Stimulated activated CD4-positive, alpha-beta T cell treated with anti-CD3 and anti-CD28 coated beads, Interleukin-1b, Interleukin-23, amount 100 ng/mL, for 4 hours (primary cell): ENCODE measurements around the gene EFEMP1.

Experiments used
- DNase-seq, 2 donors: peaks; one replicate each; pipeline ENCODE4 v3.0.0-alpha.2; 2020; ENCODE audit warnings: low read depth in 2 of 2

EFEMP1 gene

DNA sequence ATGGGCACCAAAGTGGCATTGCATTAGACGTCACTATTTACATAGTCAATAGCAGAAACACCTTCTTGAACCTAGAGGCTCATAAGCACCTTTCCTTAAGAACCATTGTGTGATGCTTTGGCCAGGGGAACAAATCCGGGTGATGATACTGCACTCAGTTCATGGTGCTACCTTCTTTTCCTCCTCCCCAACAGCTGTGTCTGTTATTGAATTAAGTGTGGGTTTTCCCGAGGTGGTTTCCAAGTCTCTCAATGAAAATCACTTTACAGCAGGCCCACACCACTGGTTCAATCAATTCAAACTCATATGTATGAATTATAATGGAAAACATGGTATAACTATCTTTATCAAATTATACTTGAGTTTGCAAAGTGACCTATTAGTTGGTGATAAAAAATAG lies 9.3 kb upstream of the EFEMP1 start:
- no peak for DNase-seq

DNA sequence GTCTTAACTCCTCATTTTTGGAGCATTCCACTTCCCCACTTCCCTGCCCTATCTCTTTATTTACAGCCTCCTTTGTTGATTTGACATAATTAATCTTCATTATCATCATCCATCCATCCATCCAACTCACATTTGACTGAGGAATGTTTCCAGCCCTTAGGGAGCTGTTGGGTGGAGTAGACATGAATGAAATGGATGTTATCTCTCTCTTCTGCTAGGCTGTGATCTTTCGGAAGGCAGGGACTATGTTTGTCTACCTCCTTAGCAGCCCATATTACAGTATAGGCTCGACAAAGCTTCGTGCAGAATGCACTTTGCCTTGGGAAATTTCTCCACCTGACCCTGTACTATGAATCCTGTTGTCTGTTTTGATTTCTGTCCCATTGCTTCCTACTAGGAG lies 7.7 kb upstream of the EFEMP1 start:
- no peak for DNase-seq

DNA sequence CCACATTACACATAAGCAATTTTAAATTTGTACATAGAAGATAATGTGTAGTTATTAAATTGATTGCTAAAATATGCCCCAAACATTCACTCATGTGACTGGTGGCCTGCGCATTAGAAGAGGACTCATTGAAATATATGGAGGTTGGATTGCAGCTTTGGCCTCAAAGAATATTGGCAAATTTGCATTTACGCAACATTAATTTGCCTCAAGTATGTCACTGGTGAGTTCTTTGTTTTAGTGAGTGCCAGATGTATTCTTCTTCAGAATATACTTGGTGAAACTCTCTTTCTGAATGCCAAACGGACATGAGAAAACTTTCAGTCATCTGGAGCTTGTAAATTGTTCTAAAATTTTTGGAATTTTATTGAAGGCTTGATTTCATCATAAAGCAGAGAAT lies 5.9 kb upstream of the EFEMP1 start:
- DNase-seq = no peak

DNA sequence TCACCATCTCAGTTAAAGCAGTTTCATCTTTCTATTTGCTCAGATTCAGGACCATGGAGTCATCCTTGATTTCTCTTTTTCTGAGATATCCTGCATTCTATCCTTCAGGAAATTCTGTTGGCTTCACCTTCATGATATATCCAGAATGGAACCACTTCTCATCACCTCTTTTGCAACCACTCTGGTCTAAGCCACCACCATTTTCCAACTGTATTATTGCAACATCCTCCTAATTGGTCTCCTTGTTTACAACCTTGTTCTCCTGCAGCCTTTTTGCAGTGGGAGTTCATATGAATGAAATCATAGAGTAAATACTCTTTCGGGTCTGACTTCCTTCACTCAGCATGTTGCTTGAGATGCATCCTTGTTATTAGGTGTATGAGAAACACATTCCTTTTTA lies 3.4 kb upstream of the EFEMP1 start:
- DNase-seq = no peak

DNA sequence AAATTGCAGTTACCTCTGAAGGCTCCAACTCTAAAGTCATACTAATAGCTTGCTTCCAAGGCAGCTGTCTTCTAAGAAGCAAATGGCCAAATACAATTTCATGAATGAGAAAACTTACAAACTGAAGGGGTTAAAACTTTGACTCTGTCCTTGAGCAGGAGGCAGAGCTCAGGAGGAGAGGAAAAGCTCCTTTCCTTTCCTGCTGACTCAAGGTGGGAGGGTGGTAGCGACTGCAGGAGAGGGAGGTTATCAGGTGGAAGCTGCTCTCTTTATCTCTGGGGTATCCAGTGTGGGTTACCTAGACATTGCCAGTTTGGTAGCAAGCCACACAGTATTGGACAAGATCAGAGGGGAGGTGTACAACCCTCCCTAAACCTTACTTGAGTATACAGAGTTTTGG lies 2.7 kb upstream of the EFEMP1 start:
- no peak for DNase-seq

DNA sequence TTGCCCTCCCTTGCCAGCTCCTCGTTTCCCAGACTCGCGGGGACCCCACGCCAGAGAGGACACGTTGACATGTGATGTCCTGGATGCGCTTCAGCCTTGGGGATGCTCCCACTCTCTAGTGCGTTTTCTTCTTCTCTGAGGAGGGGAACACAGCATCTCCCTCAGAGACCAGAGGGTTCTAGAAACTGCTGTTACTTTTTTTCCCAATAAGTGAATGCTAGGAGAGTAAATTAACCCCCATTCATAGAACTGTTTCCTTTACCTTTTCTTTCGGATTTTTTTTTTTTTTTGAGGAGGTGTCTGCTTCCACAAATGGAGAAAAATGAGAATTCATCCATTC lies 370 bp upstream of the EFEMP1 start:
- no peak for DNase-seq

DNA sequence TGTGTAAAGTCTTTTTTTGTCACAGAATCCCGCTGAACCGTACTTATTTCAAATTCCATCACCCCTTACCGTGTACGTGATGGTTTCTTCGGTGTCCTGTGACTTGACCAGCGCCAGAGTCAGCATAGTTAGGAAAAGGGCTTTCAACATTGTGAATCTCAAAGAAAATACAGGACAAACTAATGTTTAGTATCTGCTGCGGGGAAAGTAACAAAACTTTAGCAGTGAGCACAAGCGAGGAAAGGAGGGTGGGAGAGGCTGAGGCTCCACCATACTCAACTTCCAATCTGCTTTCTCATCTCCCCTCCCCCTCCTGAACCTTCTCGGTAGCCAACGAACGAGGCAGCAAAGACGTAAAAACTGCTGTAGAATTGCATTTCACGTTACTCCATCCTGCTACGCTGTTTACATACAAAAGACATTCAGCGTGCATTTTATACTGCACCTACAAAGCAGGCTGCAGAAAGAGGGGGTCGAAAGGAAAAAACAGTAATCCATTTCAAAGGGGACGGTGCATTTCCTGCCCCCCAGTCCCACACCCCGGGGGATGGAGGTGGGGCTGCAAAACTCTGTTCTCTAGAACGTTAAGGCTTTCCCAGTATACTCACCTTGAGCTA lies 1.2 kb downstream of the EFEMP1 start:
- DNase-seq = no peak

DNA sequence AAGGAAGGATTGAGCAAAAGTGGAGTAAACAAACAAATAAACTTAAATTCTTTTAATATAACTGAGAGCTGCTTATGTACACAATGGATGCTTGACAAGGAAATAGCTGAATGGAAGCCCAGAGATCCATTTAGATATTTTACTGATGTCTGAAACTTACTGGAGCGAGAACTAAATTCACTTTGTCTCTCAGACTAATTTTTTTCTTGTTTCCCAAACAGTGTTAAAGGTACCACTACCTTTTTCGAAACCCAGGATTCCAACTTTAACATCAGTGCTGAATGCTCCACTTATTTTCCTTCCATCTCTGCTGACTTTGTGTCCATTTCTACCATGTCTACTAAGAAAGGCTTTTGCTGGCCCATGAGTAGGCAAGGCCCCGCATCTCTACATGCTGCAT lies 4.0 kb downstream of the EFEMP1 start:
- DNase-seq = no peak

DNA sequence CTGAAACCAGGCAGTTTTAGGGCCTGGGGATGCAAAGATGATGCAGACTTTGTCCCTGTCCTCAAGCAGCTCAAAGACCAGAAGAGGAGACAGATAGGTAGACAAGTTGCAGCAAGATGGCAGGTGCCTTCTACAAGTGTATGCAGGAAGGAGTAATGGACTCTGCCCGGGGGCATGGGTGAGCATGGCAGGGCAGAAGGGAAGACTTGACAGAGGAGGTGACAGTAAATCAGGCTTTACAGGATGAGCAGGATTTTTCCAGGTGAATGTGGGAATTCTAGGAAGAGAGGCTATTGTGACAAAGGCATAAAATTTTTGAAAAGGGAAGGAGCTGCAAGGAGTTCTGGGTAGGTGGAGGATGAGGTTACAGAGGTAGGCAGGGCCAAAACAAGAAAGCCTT lies 4.7 kb downstream of the EFEMP1 start:
- no peak for DNase-seq

DNA sequence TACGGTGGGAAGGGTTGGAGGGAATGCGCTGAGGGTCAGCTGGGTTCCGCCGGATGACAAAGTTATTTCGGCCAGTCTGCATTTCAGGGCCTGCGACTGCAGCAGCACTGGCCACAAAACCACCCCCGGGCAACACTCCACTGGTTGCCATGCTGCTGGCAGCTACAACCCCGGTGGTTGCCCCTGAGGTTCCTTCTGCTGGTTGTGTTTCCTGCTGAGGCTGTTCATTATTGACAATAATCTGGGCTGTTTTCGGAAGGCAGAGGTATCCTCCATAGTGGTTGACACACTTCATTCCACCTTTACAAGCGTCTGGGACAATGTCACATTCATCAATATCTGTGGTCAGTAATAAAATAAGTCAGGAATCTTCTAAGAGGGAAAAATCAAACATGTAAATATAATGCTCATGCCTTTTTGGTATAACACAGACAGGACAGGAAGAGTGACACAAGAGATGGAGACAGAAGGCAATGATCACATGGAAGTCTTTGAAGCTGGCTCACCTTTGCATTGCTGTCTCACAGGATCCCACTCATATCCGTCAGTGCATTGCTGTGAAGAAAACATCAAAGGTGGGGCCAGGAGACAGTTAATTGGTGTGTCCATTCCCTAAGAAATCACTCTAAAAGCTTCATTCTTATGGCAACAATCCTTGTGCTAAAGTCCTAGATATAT lies 5.7 kb downstream of the EFEMP1 start:
- DNase-seq = no peak

DNA sequence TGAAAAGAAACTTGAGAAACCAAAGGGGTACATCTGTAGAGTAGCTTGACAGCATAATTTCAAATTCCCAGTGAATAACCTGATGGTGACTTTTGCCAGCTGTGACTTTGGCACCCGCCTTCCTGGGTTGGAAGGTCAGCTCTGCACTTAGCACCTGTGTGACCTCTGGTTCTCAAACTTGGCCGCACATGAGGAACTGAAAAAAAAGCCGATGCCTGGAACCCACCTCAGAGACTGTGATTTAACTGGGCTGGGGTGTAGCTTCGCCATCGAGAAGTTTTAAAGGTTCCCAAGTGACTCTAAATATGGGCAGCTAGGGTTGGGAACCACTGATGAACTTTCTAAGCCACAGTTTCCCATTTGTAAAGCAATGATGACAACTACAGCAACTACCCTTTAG lies 6.5 kb downstream of the EFEMP1 start:
- no peak for DNase-seq

DNA sequence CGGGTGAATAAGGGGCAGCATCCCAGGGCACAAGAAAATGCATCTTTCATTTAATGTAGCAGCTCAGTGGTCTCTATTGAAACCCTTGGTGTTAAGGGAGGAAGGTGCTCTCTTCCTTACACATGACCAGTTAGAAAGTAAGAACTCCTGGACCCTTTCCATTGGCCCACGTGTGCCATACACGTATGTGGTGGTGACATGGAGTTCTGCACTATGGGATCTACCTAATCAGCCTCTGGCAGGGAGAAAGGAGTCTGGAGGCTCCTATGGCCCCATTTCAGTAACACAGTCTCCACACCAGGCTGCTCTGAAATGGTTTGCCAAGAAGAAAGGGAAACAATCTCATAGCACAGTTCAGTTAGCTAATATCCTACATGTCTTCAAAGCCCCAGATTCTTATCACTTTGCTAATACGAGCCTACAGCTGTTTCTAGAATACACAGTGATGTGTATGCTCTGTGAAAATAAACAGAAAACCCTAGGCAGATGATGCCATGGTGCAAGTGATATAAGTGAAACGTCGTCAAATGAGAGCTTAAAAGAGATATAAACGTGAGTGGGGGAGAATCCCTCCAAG lies 7.0 kb downstream of the EFEMP1 start:
- DNase-seq = no peak

DNA sequence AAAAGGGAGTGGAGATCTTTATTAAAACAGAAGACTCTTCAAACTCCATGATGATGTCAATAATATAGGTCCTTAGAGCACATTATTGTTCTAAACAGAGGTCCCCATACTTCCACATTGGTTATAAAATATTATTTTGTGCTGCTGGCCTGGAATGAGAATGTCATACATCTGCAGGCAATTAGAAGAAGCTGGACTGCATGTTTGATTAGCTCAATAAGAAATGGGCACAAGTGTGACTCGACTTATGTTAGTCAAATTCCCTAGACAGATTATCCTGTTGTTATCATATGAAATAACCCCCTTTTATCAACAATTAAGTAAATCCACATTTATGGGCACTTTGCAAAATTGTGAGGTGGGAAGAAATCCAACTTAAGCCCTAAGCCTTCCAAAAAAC lies 8.8 kb downstream of the EFEMP1 start:
- no peak for DNase-seq

DNA sequence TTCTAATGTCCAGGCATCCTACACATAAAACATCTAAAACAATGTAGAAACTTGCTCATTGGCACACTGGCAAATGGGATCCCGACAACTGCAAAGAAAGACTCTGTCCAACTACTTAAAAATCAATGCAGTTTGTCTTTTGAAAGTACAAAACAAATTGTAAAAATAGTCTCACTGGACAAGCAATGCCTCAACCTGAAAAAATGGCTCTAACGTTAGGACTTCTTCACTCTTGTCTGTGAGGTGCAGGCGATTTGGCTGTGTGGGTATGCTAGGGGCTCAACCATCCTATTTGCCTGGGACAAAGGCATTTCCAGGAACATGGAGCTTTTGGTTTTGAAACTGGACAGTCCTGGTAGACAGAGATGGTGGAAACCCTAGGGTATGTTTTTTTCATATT lies 10.7 kb downstream of the EFEMP1 start:
- DNase-seq = no peak

DNA sequence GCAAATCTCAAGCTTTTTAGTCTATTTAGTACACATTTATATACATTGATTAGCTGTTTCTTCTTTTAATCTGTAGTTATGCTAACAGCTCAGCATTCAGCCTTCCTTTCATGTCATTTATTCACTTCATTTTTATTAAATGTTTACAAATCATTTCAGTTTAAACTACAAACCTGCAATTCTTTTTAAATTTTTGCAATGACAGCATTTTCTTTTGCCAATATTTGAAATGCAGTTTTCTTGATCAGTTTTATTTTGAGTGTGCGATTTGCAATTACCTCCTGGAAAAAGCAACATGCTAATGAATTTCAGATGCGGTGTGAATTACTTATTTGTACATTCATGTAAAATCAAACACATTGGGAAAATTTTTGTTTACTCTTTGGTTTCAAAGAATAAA lies 13.5 kb downstream of the EFEMP1 start:
- DNase-seq = no peak

DNA sequence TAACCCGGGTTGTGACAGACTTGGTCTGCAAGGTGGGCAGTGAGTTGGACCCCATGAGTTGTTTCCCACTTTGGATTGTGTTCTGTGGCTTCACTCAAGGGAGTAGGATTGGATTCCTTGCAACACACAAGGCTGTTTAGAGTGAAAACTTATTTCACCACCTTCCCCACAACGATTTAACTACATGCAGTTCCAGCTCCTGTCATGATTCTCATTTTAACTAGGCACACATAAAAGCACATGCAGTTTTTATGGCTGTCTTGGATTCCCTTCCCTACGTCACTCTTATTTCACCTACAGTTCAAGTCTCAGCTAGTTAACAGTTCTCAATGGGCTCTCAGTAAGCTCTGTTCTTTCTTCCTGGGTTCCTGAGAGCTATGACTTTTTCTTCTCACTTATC lies 15.9 kb downstream of the EFEMP1 start:
- DNase-seq = no peak

DNA sequence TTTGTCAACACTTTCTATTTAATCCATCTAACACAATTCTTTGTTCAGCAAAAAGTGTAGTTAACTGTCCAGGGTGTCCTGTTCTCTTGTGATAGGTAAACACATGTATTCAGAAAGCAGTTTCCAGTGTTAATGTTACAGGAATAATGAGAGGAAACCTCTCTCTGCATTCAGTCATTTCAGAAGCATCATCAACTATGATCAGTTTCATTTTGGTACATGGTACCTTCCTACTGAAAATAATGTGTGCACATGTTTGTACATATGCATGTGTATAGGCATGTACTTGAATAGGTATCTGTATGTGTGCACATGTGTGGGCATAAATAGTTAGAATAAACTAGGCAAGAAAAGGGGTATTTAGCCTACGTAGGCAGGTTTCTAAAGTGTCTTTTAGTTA lies 16.6 kb downstream of the EFEMP1 start:
- no peak for DNase-seq

DNA sequence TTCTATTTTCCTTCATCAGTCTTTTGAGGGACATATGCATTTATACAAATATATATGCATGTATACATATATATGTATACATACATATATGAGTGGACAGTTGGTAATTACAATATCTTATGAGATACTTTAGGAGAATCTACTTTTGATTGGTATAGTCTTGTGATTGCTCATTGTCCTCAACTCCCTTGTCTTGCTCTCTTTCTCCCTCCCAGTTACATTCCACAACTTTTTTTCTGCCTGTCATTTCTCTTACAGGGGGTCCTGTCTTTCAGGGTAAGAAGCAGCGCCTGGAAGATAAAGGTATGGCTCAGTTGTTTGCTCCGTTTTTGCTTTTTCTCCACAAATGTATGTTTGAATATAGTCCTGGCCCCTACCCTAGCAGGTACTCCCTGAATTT lies 19.9 kb downstream of the EFEMP1 start:
- DNase-seq = no peak

DNA sequence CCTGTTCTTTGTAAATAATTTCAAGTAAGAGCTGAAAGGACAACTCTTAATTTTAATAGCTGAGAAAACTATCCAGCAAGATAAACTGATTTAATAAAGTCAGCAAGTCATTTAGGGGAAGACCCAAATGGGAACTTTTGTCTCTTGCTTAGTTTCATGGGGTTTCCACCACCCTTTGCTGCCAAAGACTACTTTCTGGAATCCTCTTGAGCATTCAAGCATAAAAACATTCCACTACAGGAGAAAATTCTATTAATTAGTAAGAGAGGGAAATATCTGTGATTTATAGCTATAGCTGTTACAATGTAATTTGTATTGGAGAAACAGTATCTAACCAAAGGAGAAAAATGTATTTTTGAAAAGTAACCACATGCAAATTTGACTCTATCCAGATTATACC lies 20.6 kb downstream of the EFEMP1 start:
- DNase-seq = no peak

DNA sequence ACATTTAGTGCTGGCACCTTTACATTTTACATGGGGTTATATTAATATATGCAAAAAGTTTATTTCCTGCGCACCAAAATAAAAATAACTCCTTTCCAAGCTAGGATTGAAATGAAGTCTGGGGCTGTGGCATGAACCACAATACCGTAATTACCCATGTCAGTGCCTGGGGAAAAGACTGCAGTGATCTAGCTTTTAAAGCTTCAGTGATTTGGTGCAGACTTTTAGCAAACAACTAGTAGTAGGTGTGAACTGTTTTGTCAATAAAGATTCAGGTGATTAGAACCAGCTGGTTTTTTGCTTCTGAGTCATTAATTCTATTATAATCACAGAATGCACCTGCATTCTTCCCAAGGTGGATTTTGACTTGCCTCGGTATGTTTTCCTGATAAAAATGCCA lies 21.2 kb downstream of the EFEMP1 start:
- no peak for DNase-seq

DNA sequence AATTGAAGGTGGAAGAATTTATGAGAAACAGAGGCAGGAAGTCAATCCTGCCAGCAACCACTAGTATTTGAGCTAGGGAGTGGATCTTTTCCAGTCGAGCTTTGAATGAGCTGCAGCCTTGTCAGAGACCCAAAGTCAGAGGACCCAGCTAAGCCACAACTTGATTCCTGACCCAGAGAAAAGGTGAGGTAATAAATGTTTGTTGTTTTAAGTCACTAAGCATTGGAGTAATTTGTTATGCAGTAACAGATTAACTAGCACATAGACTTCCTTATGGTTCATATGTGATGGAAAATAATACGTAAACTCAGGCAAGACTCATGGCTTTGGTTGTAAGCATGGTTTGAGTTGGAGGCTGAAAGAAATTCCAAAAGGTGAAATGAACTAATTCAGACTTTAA lies 21.6 kb downstream of the EFEMP1 start:
- DNase-seq = no peak

DNA sequence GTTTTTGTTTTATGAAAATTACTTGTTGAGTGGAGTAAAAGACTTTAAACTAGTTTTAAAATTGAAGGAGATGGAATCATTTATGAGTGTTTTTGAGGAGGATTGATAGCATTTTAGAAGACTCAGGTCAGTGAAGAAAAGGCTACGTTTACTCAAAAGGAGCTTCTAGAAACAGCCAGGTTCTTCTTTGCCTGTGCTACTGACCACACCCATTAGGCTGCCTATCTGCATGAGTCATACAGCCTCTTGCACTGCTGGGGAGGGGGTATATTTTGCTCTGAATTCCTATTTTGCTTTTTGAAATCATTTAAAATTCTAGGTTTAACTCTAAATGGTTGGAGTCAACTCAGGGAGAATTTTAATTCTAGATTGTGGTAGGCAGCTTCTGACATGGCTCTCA lies 22.3 kb downstream of the EFEMP1 start:
- DNase-seq = no peak

DNA sequence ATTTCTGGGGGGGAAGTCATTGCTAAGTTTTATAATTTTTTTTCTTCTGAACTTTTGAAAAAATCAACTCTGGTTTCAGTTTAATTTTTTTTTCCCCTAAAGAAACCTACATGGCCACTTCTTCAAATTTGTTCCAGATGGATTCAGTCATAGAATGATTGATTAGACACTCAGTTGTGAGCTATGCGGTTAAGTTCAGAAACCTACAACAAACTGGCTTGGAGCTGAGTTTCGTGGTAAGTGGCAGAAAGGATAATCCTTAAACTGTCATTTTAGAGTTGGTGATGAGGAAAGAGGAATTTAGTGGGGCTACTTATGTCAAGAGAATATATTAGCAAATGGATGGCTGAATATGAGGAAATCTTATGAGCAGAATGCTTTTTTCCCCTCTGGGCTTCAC lies 23.7 kb downstream of the EFEMP1 start:
- no peak for DNase-seq
